GM12878 (cell line): ENCODE measurements around the gene ZNF823. TPM values are rescaled to one million over a fixed set of nuclear protein-coding genes. Genes with fewer than 3 reads are reported as not detected.
A peak's percentile ranks its signal among the peaks of the same experiment; 100 is the strongest.

ENCODE experiments used
- CBX3 ChIP-seq: fragments of 200-600 bp; sonication (generic); IDR thresholded peaks from 2 replicates; pipeline ENCODE4 v1.6.1; 2016; ENCODE audit warnings: low read depth, borderline replicate concordance
- DPF2 ChIP-seq: fragments of 450-650 bp; IDR thresholded peaks from 2 replicates; pipeline ENCODE4 v1.6.1; 2017; ENCODE audit warnings: mild to moderate bottlenecking
- E2F4 ChIP-seq: IDR thresholded peaks from 2 replicates; pipeline ENCODE4 v1.6.1; 2012; ENCODE audit warnings: low read depth, low read length, improper control_type of control experiment
- HDAC2 ChIP-seq: fragments of 200-600 bp; sonication (generic); IDR thresholded peaks from 2 replicates; pipeline ENCODE4 v1.6.1; 2017
- LARP7 ChIP-seq: fragments of 450-650 bp; IDR thresholded peaks from 2 replicates; pipeline ENCODE4 v1.6.1; 2017; ENCODE audit warnings: mild to moderate bottlenecking
- NFXL1 ChIP-seq: fragments of 450-650 bp; IDR thresholded peaks from 2 replicates; pipeline ENCODE4 v1.6.1; 2017; ENCODE audit warnings: antibody characterized with exemption, mild to moderate bottlenecking, borderline replicate concordance
- NFYB ChIP-seq: IDR thresholded peaks from 2 replicates; pipeline ENCODE4 v1.6.1; 2011; ENCODE audit warnings: low read depth, mild to moderate bottlenecking, low read length, improper control_type of control experiment, moderate library complexity; ENCODE audit not compliant: insufficient read depth
- POU2F2 ChIP-seq: IDR thresholded peaks from 3 replicates; pipeline ENCODE4 v1.6.1; 2011; ENCODE audit warnings: low read depth, mild to moderate bottlenecking, low read length, borderline replicate concordance
- RBBP5 ChIP-seq: fragments of 200-600 bp; sonication (generic); conservative IDR thresholded peaks from 2 replicates; pipeline ENCODE4 v1.6.1; 2016
- TARDBP ChIP-seq: IDR thresholded peaks from 2 replicates; pipeline ENCODE4 v1.6.1; 2016; ENCODE audit warnings: borderline replicate concordance
- TCF7 ChIP-seq: IDR thresholded peaks from 2 replicates; pipeline ENCODE4 v1.6.1; 2014; ENCODE audit warnings: antibody characterized with exemption, borderline replicate concordance
- ZBTB11 ChIP-seq: fragments of 450-650 bp; formaldehyde crosslinking; IDR thresholded peaks from 2 replicates; pipeline ENCODE4 v1.5.0; 2022; ENCODE audit warnings: mild to moderate bottlenecking, missing genetic modification characterization
- polyA plus RNA-seq, 11 experiments: library from polyadenylated mRNA; depleted of rRNA in 4 of 11; unstranded in 6 of 11; stranded (reverse) in 5 of 11; fragments of >200 nt; fragmentation: Nextera tagmentation in 4 of 11; fragmentation: Illumina TruSeq in 1 of 11; extraction: Ambion mirVana in 4 of 11; extraction: Trizol in 1 of 11; gene quantifications; 1 replicate in 1 of 11; 2 replicates in 10 of 11; pipeline versions ENCODE4 v1.2.1 to v1.2.3, GENCODE V29; 2011 to 2016; ENCODE audit warnings: inconsistent platforms in 2 of 11, missing spikeins in 2 of 11, low read depth in 1 of 11
- total RNA-seq, 4 experiments: library from RNA; depleted of rRNA in 3 of 4; stranded (reverse); fragments of >200 nt in 3 of 4; fragmentation: Illumina TruSeq in 1 of 4; extraction: Trizol in 1 of 4; gene quantifications; 2 replicates each; pipeline versions ENCODE4 v1.2.1 to v1.2.3, GENCODE V29; 2013 to 2021
- TF ChIP-seq, protein P1 (sequence below): IDR thresholded peaks from 2 replicates; pipeline ENCODE4 v1.6.1; 2012; ENCODE audit warnings: improper control_type of control experiment, low read depth, low read length; ENCODE audit not compliant: insufficient replicate concordance
- TF ChIP-seq, protein P2 (sequence below): fragments of 450-650 bp; IDR thresholded peaks from 2 replicates; pipeline ENCODE4 v1.6.1; 2014; ENCODE audit warnings: mild to moderate bottlenecking
- TF ChIP-seq, protein P3 (sequence below): fragments of 450-650 bp; IDR thresholded peaks from 2 replicates; pipeline ENCODE4 v1.6.1; 2017; ENCODE audit warnings: mild to moderate bottlenecking, low read depth, inconsistent platforms; ENCODE audit not compliant: poor library complexity, severe bottlenecking

The ZNF823 gene
- total and polyA plus RNA-seq, 10 of the 15 experiments (the other 5 are each of a cell fraction or from before 2014, with no cell fraction given): 3.3 to 8.0 (median 4.5) TPM

- TF ChIP-seq, protein P1, sequence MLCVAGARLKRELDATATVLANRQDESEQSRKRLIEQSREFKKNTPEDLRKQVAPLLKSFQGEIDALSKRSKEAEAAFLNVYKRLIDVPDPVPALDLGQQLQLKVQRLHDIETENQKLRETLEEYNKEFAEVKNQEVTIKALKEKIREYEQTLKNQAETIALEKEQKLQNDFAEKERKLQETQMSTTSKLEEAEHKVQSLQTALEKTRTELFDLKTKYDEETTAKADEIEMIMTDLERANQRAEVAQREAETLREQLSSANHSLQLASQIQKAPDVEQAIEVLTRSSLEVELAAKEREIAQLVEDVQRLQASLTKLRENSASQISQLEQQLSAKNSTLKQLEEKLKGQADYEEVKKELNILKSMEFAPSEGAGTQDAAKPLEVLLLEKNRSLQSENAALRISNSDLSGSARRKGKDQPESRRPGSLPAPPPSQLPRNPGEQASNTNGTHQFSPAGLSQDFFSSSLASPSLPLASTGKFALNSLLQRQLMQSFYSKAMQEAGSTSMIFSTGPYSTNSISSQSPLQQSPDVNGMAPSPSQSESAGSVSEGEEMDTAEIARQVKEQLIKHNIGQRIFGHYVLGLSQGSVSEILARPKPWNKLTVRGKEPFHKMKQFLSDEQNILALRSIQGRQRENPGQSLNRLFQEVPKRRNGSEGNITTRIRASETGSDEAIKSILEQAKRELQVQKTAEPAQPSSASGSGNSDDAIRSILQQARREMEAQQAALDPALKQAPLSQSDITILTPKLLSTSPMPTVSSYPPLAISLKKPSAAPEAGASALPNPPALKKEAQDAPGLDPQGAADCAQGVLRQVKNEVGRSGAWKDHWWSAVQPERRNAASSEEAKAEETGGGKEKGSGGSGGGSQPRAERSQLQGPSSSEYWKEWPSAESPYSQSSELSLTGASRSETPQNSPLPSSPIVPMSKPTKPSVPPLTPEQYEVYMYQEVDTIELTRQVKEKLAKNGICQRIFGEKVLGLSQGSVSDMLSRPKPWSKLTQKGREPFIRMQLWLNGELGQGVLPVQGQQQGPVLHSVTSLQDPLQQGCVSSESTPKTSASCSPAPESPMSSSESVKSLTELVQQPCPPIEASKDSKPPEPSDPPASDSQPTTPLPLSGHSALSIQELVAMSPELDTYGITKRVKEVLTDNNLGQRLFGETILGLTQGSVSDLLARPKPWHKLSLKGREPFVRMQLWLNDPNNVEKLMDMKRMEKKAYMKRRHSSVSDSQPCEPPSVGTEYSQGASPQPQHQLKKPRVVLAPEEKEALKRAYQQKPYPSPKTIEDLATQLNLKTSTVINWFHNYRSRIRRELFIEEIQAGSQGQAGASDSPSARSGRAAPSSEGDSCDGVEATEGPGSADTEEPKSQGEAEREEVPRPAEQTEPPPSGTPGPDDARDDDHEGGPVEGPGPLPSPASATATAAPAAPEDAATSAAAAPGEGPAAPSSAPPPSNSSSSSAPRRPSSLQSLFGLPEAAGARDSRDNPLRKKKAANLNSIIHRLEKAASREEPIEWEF: no peak
- TF ChIP-seq NFYB (peak; percentile 98), HDAC2 (no peak), DPF2 (peak; percentile 79; the same call in 1 of the 2 replicates), TCF7 (peak; percentile 82), RBBP5 (no peak), CBX3 (no peak), ZBTB11 (CRISPR knock-in tag) (peak; percentile 45; the same call in 1 of the 2 replicates), TARDBP (no peak), POU2F2 (peak; percentile 36; the same call in 1 of the 3 replicates), NFXL1 (no peak), LARP7 (peak; percentile 53; the same call in 1 of the 2 replicates), E2F4 (peak; percentile 87)
- TF ChIP-seq, protein P2, sequence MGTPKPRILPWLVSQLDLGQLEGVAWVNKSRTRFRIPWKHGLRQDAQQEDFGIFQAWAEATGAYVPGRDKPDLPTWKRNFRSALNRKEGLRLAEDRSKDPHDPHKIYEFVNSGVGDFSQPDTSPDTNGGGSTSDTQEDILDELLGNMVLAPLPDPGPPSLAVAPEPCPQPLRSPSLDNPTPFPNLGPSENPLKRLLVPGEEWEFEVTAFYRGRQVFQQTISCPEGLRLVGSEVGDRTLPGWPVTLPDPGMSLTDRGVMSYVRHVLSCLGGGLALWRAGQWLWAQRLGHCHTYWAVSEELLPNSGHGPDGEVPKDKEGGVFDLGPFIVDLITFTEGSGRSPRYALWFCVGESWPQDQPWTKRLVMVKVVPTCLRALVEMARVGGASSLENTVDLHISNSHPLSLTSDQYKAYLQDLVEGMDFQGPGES: peak; percentile 23; the same call in 1 of the 2 replicates
- TF ChIP-seq, protein P3, sequence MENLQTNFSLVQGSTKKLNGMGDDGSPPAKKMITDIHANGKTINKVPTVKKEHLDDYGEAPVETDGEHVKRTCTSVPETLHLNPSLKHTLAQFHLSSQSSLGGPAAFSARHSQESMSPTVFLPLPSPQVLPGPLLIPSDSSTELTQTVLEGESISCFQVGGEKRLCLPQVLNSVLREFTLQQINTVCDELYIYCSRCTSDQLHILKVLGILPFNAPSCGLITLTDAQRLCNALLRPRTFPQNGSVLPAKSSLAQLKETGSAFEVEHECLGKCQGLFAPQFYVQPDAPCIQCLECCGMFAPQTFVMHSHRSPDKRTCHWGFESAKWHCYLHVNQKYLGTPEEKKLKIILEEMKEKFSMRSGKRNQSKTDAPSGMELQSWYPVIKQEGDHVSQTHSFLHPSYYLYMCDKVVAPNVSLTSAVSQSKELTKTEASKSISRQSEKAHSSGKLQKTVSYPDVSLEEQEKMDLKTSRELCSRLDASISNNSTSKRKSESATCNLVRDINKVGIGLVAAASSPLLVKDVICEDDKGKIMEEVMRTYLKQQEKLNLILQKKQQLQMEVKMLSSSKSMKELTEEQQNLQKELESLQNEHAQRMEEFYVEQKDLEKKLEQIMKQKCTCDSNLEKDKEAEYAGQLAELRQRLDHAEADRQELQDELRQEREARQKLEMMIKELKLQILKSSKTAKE: no peak
Measured at GRCh38 chr19:11766597-11767591, 28.1 kb upstream of the ZNF823 start, which contains the start of gene ZNF441 (continued).
